ENCODE results near the gene CYB5A.

Gene CYB5A

DNA sequence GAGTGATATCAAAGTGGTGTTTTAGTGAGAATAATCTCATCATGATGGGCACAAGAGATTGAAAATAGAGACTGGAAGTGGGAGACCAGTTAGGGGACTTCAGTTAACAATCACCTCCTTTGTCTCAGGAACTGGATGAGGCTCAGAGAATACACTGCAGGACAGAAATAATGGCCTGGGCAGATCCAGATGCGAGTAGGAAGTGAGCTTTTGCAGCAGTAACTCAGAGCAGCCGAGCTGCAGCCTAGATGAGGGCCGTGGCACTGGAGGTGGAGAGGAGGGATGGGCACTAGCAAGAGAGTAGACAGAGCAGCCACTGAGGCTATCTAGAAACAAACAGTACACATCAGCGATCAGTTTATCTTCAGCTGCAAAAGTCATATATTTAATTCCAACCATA is 48.6 kb downstream of the CYB5A start:
- DNase-seq (ENCODE audit: low spot score) = no peak

DNA sequence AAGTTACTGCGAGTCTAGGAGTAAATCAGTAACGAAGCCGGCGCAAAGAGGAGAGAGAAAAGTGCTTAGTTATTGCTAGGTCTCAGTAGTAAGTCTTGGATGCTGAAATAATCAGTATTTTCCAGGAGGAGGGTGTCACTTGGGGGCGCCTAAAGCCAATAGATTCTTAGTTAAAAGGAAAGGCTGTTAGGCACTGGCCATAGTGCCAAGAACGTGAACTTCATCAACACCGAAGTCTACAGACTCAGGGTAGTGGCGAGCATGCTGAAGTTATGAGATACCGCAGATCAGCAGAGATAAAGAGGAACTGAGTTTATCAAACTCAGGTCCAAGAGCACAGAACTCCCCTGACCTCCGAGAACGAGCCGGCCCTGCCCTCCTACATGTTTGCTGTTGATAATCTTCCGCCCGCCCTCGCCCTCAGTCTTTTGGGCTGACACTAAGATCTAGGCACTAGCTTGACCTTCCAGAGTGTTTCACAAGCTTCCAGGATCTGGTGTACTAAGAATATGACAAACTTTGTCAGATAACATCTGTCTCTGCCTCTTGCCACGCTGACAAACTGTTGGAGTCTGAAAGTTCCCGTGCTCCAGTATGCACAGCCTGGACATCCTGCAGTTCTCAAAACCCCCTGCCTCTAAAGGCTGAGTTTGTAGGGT is 49.2 kb downstream of the CYB5A start:
- no peak for DNase-seq (ENCODE audit: low spot score)

- no peak for DNase-seq (ENCODE audit: low spot score)
Measured at GRCh38 chr18:74241970-74242369, 49.8 kb downstream of the CYB5A start.

DNA sequence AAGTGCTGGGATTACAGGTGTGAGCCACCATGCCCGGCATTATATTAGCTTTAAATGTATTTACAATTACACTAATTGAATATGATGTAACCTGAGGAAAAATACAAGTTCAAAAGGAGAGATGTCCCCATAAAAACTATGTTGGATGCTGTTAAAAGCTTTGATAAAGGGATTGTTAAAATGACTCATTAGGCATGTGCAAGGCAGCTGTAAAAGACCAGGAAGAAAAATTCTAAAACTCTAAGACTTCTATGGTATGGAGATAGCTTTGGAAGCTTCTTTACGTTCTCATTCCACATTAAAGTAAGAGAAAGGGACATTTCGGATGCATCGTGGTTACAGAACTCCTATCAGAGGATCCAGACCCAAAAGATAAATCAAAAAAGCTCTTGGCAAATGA is 50.3 kb downstream of the CYB5A start:
- DNase-seq (ENCODE audit: low spot score) = no peak

- no peak for DNase-seq (ENCODE audit: low spot score)
Measured at GRCh38 chr18:74239567-74239966, 52.2 kb downstream of the CYB5A start.

GRCh38 chr18:74234326-74235171 is 57.2 kb downstream of the CYB5A start:
- DNase-seq (ENCODE audit: low spot score) = peak; percentile 23

GRCh38 chr18:74233933-74234325 is 57.8 kb downstream of the CYB5A start:
- DNase-seq (ENCODE audit: low spot score) = no peak

GRCh38 chr18:74230922-74231714 is 60.6 kb downstream of the CYB5A start:
- no peak for DNase-seq (ENCODE audit: low spot score)

DNA sequence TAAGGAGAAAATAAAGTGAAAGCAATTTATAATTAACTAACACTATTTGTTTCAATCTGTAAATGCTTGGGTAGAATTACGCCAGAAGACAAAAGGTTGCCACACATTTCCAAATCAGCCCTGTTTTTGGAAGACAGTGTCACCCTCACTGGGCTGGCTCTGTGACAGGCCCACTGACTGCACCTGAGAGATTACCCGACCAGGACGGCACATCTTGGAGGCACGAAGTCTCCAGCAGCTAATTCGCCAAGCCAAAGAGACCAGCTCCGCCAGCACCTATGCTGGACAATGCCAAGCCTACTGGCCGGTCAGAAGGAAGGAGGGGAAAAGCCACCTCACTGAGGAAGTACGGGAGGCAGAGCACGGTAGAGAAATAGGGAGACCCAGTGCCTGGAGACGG is 61.9 kb downstream of the CYB5A start:
- no peak for DNase-seq (ENCODE audit: low spot score)

DNA sequence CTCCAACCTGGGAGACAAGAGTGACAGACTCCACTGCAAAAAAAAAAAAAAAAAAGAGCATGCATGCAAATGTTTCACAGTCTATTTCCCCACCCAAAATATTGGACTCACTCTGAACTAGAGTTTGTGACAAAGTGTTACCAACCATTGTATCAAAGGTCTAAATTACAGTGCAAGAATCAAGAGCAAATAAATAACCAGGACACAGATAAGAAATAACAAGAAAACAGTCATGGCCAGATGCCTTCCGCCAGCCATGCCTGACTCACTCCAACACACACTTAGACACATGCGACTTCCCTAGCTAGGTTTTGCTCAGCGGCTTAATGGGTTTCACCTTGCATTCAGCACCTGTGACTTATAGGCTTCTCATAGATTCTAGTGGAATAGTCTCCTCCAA is 62.8 kb downstream of the CYB5A start:
- no peak for DNase-seq (ENCODE audit: low spot score)

DNA sequence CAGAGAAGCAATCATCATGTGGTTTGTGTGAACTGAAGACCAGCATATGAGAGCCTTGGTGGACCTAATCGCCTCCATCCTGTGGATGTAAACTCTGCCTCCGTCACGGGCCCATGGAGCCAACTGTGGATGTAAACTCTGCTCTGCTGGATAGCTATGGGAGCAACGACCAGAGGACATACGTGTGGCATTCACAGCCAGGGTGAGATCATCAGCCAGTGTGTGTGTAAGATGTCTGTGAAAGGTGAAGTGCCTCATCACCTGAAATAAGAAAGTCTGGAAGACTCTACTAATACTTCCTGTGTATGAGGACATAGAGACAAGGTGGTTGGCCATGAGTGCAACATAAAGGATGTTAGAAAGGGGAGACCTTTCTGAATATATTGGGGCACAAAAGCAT is 63.5 kb downstream of the CYB5A start:
- DNase-seq (ENCODE audit: low spot score) = no peak

- no peak for DNase-seq (ENCODE audit: low spot score)
Measured at GRCh38 chr18:74226666-74227065, 65.1 kb downstream of the CYB5A start.

DNA sequence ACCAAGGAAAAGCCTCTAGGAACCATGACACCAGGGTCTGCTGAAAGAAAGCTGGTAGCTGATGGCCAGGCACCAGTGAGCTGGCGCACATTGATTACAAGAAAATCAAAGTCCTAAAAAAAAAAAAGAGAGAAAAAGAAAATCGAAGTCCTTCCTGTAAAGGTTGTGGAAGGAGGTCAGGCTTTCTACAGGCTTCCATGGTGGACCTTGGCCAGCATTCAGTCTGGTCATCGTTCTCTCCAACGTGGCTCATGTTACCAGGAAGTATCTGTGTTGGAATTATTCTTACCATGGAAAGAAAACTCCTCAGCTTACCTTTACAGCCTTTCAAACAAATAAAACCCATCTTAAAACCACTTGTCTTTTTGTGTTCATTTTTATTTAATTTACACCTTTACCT is 65.6 kb downstream of the CYB5A start:
- DNase-seq (ENCODE audit: low spot score) = no peak

GRCh38 chr18:74225193-74225840 is 66.4 kb downstream of the CYB5A start:
- DNase-seq (ENCODE audit: low spot score) = no peak

DNA sequence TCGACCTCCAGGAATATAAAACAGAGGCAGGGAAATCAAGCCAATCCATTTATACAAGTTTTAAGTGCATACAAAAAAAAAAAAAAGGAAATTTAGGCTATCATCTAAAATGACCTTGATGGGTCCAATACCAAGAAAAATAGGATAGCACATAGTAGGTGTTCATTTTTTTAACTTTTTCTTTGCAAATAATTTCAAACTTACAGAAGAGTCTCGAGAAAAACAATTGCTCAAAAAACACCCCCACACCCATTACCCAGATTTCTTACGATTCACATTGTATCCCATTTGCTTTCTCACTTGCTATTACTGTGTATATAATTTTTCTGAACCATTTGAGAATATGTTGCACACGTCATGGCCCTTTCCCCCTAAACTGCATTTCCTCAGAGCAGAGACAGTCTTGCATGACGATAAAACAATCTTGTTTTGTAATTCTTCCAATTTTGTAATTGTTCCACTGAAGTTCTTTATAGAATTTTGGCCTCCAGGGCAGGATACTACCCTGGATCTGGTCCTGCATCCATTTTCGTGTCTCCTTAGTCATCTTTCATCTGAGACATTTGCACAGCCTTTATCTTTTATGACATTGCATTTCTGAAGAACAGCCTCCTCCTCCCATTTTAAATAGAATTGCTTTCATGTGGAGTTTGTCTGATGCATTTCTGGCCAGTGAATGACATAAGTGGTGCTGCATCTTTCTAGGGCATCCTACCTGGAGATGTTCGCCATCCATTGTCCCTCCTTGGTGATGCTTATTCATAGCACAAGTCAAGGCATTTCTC is 68.9 kb downstream of the CYB5A start:
- DNase-seq (ENCODE audit: low spot score) = no peak

GRCh38 chr18:74221081-74221480 is 70.7 kb downstream of the CYB5A start:
- DNase-seq (ENCODE audit: low spot score) = no peak

DNA sequence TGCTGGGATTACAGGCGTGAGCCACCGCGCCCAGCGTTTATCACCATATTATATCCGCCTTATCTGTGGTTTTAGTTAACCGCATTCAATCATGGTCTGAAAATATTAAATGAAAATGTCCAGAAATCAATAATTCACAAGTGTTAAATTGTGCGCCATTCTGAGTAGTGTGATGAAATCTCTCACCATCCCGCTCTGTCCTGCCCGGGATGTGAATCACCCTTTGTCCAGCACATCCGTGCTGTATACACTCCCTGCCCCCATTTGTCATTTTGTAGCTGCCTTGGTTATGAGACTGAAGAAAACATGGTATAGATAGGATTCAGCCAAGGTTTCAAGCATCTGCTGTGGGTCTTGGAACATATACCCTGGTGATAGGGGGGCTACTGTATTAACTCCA is 72.7 kb downstream of the CYB5A start:
- no peak for DNase-seq (ENCODE audit: low spot score)

DNA sequence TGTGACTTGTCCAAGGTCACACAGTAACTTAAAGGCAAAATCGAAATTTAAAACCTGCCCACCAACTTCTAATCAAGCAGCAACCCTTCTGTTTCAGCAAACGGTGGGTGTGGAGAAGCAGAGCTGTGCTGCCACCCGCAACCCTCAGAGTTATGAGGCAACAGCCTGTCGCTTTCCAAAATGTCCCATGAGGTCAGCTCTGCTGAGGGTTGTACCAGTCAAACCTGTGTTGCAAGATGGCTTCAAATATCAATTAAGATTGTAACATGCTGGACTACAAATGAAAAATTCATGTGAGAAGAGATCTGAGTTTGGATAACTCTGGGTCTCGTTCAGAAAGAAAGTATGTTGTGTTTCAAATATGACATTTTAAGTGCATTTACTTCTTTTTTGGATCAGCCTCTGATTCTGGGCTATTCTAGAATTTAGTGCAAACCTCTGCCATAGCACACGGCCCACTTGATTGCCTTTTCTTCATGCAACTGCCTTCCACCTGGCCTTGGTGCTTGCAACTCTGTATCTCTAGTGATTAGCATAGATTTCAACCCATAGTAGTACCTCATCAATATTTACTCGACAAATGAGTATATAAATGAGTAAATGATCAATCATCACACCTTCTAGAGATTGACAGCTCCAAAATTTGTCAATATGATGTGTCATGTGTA is 74.2 kb downstream of the CYB5A start:
- DNase-seq (ENCODE audit: low spot score) = no peak

DNA sequence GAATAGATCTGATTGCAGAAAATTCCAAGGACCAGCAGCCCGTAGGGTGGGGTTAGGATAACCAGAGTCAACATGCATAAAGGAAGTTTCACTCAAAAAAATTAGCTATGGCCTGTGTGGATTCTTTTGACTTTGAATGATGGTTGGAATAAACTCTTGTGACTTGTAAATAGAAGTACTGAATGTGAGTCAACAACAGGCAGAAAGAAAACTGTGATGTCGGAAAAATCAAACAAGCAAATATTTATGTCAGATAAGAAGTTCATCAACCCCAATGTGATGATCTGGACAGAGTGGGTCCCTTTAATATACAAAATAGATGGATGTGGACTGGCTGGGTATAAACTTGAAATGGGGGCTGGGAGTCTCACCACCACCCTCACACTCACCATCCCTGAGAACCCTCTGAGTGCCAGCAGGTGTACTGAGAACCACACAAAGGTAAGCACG is 75.1 kb downstream of the CYB5A start:
- no peak for DNase-seq (ENCODE audit: low spot score)

DNA sequence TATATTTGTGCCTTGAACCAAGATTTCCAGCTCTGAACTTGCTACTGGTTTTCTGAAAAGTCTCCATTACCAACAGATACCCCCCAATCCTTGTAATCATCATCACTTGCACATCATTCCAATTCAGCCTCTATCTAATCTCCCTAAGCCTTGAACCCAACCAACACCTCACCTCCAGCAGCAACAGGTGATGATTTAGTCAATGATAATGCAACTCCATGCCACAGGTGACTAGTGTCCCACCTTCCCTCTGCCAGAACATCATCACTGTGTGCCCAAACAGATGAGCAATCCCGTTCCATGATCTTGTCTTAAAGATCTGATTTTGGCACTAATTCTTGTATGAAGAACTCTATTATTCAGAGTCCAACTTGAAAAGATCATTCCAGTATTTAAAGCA is 75.9 kb downstream of the CYB5A start:
- DNase-seq (ENCODE audit: low spot score) = no peak

DNA sequence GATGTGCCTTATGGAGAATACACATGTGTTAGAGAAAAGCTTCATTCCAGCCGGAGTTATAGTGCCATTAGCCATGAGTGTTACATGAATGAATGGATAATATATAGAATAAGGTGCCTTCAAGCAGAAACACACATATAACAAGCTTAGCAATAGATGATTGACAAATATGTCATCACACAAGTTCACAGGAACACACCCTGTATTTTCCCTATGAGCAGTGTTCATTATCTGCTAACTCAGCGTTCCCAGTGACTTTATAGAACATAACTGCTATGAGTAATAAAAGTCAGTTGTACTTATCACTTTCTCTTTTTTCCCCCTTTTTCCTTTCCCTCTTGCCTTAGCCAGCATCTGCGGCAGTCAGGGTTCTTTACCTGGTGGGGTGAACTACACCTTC is 78.3 kb downstream of the CYB5A start:
- no peak for DNase-seq (ENCODE audit: low spot score)

Measured in RKO (cell line).